ENCODE measurements around the gene GTPBP3.
A peak's percentile ranks its signal among the peaks of the same experiment; 100 is the strongest.
"Not testable (repeated sequence)": the region's sequence is repeated elsewhere in the genome, so short reads cannot be mapped to it uniquely, and the experiment has no call there.

Gene GTPBP3, protein sequence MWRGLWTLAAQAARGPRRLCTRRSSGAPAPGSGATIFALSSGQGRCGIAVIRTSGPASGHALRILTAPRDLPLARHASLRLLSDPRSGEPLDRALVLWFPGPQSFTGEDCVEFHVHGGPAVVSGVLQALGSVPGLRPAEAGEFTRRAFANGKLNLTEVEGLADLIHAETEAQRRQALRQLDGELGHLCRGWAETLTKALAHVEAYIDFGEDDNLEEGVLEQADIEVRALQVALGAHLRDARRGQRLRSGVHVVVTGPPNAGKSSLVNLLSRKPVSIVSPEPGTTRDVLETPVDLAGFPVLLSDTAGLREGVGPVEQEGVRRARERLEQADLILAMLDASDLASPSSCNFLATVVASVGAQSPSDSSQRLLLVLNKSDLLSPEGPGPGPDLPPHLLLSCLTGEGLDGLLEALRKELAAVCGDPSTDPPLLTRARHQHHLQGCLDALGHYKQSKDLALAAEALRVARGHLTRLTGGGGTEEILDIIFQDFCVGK

DNA sequence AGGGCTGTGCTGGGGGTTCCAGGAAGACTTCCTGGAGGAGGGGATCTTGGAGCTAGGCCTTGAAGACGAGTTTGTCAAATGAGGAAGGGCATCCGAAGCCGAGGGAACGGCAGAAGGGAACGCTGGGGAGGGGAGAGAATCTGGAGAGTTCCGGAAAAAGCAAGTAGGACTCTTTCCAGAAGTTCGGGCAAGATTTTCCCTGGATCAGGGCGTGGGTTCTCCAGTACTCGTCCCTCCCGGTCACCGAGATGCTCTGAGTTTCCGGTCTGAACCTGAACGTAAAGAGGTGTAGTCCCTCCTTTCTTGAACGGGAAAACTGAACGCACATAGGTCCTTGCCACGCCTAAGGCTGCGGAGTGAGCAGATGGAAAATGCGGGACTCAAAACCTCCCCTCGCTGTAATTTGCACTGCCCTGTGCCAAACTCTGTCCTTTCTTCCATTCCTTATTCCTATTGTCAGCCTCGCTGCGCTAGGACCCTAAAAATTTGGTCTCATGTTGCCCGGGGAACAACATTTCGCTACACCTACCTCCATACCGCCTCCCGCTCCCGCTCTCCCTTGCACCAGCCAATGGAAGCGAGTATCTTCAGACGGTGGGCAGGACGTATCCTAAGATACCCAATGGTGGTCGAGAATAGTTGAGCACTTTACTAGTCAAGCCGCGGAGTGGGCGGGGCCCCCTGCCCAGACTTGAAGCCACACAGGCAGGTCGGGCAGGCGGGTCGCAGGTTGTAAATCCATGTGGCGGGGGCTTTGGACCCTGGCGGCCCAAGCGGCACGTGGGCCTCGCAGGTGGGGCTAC is at the start of gene GTPBP3:
TSS of gene GTPBP3 (plus strand) at position 682 of the 803 bp plus-strand sequence. CDS start at position 741, 59 bp downstream.
- DNase-seq = peak; percentile 97

DNA sequence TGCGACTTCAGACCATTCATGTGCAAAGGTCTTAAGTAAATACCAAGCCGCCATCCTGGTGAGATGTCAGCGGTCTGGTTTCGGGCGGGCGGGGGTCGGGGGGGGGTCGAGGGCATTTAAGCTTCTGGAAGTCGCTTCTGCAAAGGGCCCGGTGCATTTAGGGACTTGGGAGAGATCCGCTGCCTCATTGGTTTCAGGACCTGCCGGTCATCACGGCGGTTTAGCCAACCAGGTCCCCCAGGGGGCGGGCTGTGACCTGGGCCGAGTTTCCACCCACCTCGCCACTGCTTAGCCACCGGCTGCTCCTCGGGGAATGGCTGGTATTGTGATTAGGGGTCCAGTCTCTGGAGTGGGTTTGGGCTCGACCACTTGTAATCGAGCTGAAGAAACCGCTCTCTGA is 47.9 kb upstream of the GTPBP3 start:
- DNase-seq = peak; percentile 73

DNA sequence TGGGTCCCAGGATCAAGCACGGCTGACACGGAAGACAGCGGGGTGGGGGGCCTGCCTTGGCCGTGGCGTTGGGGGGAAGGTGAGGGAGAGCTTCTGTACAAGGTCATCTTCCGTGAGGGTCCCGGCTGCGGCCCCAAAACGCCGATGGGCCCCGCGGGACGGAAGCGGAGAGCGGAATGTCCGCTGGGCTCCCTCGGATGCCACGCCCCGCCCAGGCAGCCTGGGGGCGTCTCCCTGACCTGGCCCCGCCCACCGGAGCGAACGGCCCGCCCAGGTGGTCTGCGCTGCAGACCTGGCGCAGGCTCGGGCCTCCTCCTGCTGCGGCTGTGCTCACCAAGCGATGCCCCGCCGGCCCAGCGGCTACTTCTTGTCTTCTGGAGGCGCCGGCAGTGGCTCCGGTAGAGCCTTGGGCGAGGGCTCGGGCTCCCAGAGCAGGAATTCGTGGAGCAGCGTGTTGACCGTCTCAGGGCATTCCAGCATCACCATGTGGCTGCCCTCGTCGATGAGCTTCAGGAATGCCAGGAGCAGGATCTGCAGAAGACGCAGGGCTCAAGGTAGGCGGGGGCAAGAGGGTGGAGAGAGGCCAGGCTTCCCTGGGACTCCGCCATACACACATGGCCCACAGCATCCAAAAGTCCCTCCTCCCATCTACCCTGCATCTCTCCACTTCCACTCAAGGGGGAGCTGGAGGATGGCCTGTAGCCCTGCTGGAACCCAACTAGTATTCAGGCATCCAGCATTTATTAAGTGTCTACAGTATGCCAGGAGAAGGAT is 44.9 kb upstream of the GTPBP3 start:
- peak; percentile 82 for DNase-seq

DNA sequence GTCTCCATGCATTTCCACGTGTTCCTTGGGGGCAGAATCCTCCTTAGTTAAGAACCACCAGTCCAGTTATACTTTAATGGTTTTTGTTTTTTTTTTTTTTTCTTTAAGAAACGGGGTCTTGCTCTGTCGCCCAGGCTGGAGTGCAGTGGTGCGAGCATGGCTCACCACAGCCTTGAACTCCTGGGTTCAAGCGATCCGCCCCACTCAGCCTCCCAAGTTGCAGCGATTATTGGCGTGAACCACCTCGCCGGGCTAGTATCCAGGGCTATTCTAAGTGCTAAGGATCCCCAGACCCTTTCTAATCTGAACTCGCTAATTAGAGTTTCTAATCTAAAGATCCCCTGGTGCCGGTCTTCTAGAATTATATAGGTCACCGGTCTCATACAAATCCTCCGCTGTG is 43.7 kb upstream of the GTPBP3 start:
- no peak for DNase-seq

DNA sequence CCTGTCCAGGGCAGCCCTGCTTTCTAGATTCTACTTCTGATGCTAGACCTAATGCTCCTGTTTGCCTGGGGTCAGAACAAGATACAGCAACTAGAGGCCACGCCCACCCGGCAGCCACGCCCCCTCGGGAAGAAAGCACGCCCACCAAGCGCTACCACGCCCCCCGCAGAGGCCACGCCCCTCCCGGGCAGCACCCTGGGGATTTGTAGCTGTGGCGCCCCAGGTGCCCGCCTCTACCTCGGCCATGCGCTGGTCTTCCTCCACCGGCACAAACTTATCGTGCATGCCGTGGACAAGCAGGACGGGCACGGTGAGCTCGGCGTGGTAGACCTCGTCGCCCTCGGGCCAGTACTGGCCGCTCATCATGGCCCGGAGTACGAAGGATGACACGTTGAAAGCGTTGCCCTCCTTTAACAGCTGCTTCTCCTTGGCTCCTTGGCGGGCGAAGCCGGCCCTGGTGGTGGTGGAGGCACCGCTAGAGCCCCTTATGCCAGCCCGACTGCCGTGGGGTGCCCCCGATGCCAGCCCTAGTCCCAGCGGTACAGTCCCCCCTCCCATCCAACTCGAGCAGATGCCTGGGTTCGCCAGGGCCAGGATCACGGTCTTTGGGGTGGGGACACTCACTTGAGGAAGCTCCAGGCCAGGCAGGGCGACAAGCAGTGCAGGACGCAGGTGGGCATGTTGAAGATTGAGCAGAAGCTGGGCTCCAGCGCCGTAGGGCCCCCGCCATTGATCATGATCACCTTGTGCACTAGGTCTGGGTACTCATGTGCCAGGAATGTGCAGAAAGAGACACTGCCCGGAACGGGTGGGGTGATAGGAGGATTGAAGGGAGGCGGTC is 43.1 kb upstream of the GTPBP3 start:
- DNase-seq = no peak

DNA sequence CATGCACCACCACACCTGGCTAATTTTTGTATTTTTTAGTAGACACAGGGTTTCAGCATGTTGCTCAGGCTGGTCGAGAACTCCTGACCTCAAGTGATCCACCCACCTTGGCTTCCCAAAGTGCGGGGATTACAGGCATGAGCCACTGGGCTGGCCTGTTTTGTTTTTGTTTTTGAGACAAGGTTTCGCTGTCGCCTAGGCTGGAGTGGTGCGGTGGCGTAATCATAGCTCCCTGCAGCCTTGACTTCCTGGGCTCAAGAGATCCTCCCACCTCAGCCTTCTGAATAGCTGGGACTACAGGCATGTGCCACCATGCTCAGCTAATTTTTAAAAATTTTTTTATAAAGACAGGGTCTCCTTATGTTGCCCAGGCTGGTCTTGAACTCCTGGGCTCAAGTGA is 41.8 kb upstream of the GTPBP3 start:
- not testable (repeated sequence) for DNase-seq

DNA sequence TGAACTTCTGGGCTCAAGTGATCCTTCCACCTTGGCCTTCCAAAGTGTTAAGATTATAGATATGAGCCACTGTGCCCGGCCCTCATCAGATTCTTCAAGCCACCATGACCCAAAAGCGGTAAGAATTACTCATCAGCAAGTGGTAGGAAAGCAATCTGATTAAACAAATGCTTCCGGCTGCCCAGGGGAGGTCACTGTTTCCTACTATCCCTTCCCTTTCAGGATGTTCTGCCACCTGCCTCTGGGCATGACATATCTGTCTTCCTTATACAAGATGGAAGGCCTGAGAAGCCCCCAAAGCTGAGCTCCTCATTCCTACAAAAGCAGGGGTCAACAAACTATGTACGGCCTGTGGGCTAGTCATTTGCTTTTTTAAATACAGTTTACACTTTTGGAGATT is 41.1 kb upstream of the GTPBP3 start:
- DNase-seq = no peak

DNA sequence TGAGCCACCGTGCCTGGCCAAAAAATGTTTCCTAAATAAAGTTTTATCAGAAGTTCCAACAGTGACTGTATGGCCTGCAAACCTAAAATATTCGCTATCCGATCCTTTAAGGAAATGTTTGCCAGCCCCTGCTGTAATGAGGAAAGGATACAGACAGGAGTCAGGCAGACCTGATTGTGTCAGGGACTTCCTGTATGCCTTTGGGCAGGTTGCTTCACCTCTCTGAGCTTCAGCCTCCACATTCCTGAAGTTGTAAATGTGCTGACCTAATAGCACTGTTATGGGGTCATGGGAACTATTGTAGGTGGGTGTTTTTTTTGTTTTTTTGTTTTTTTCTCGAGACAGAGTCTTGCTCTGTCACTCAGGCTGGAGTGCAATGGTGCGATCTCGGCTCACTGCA is 40.4 kb upstream of the GTPBP3 start:
- DNase-seq = no peak

DNA sequence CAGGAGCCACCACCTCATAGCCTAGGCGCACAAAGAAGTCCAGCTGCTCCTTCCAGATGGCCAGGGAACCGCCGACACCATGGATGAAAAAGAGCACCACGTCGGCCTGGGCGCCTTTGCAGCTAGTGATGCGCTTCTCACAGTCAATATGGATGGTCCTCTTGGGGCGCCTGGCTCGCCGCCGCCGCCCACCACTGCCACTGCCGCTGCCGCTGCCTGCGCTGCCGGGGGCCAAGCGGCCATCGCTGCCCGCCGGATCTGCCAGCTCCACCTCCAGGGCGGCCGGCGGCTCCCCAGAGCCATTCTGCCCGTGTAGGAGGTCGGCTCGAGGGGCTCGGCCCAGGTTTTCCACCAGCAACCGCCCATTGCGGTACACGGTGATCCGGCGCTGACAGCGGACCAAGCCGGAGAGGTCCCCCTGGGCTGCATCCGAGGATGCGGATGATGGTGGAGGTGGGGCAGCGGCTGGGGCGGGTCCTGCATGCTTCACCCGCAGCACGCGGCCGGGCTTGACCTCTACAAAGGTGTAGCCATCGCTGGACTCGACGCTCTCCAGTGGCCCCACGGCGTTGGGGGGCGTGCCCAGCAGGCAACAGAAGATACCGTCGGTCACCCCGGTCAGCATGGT is 36.2 kb upstream of the GTPBP3 start:
- no peak for DNase-seq

DNA sequence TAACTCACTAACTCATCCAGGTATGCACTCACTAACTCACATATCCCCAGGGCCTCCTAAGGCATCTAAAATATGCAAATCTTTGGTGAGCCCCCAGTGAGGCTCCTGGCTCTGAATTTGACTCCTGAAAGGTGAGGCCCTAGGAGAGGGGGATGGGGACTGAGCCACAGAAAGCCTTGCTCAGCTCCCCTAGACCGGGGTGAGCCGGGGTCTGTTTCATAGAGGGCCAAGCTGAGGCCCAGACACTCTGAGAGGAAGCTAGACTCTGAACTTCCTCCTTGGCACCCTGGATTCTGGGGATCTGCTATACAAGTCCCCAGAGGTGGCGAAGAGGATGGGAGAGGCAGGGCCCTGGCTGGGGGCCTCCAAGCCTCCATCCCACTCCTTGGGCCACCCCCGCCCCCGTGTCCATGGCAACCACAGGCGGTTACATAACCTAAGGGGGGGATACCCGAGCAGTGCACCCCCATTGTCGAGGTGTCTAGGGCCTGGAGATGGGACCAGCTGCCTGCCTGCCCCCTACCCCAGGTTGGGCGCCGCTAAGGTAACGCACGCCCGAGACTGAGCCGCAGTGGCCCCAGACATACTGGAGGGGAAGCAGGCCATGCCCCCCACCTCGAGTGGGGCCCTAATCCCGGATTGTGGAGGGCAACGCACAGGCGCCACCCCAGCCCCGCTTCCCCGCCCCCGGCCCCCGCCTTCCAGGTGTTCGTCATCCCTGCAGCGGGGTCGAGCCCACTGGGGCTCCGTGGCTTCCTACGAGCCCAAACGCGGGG is 34.8 kb upstream of the GTPBP3 start:
- DNase-seq = no peak

DNA sequence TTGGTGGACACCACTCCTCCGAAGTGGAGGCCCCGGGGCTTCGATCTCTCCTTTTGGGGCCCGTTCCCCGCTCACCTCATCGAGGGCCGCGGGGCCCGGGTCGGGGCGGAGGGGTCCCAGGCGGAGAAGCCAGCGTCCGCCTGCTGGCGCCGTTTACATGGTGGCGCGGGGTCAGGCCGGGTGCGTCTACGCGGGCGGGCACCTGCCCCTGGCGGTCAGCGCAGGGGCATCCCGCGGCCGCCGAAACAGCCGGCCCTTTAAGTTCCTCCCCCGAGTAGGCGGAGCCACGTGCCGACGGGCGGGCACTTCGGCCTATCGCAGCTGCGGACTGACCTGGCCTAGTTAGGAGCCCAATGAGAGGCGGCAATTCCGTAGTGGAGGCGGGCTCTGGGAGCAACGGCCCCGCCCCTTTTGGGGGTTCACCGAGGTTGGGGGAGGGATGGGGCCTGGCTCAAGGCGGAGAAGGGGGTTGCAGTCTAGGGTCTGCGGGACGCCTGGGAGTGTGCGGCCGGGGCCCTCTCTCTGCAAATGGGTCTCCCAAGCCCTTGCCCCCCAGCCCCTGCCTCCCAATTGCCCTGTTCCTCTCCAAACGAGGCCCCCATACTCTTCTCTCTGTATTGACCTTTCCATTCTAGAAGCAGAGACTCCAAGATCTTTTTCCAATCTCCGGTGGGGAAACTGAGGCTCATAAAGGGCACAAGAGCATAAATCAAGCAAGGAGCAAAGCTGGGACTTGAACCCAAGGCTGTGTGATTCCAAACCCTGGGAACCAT is 34.0 kb upstream of the GTPBP3 start, which contains the start of gene ABHD8:
TSS of gene ABHD8 (minus strand) at position 259 of the 773 bp plus-strand sequence. CDS start 1,809 bp downstream, outside the sequence.
- DNase-seq = peak; percentile 97

DNA sequence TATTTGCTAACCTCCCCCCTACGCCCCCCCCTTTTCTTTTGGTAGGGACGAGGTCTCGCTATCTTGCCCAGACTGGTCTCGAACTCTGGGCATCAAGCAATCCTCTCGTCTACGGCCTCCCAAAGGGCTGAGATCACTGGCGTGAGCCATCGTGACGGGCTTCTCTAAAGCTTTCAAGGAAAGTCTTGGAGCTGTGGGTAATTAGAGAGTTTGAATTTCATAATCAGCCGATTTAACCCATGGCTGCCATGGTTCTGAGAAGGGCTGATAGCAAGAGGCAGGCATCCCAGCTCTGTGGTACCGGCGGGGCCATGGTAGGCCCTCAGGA is 33.4 kb upstream of the GTPBP3 start:
- DNase-seq = no peak

DNA sequence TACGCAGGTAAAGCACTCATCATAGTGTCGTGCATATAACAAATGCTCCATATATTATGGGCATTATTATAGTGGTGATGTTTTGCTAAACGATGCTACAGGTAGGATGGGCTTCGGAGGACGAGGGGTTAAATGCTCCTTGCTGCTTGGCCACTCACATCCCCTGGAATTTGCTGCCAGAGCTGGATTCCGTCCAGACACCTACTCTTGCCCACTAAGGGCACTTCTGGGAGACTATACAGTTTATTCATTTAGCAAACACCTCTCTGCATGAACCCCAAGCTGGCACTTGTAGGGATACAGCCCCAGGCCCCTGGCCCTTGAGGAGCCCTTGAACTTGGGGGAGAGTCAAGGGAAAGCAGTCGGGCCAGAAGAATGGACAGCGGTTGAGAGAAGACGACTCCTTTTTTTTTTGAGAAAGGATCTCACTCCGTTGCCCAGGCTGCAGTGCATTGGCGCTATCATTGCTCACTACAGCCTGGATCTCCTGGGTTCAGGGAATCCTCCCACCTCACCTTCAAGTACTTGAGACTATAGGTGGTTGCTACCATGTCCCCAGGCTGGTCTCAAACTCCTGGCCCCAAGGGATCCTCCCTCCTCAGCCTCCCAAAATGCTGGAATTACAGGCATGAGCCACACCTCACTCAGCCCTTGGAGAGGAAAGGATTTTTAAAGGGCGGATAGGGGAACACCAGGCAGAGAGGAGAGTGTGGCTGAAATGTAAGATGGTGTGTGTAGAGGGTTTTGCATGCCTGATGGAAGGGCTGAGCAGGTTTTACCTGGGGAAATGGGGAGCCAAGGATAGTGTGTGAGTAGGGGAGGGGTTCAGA is 32.8 kb upstream of the GTPBP3 start:
- no peak for DNase-seq

DNA sequence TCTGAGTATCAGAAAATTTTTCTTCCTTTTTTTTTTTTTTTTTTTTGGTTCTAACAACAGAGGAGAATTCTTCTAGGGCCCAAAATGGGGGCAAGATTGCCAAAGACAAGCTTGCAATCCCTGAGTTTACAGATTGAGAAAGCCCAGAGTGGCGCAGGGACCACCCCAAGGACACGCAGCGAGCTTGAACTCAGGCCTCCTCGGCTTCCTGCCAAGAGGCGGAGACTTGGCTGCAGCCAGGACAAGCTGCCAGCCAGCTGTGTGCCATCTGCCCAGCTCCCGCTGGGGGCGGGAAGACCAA is 32.2 kb upstream of the GTPBP3 start:
- no peak for DNase-seq

DNA sequence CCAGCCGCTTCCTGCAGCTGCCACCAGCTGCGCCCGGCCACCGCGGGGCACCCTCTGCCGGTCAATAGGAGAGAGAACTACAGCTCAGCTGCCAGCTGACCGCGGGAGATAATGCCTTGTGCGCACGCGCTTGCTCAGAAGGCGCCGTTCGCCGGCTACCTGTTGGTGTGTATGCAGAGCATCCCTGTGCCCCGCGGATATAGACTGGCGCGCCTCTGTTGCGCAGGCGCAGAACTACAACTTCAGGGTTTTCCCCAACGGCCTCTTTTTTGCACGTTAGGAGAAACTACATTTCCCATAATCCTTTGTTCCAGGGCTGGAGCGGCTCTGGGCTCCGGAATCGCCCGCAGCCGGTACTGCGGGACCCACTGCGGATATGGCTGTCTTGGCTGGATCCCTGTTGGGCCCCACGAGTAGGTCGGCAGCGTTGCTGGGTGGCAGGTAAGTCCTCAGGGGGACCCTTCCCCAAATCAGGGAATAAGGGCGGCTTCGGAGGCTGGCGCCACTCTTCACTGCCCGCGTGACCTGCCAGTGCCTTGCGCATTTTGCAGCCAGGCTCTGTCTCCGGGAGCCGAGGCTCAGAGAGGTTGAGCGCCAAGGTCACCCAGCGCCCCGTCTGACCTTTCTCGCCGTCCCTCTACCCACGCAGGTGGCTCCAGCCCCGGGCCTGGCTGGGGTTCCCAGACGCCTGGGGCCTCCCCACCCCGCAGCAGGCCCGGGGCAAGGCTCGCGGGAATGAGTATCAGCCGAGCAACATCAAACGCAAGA is 31.7 kb upstream of the GTPBP3 start, which contains the start of gene MRPL34:
TSS of gene MRPL34 (plus strand) at position 356 of the 768 bp plus-strand sequence. CDS start at position 377, 21 bp downstream.
- DNase-seq = peak; percentile 97

DNA sequence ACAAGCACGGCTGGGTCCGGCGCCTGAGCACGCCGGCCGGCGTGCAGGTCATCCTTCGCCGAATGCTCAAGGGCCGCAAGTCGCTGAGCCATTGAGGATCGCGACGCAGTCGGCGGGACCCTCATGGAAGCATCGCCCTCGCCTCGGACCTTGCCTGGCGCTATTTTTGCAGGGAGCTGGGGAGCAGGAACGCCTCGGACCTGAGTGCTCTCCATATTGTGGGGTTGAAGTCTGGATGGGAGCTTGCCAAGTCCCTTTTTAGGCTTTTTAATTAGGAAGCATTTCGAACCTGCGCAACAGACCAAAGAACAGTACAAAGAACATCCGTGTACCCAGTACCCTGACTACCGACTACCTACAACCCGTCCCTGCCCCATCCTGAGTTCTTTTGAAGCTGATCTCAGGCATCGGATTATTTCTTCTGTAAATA is 31.1 kb upstream of the GTPBP3 start:
- no peak for DNase-seq

DNA sequence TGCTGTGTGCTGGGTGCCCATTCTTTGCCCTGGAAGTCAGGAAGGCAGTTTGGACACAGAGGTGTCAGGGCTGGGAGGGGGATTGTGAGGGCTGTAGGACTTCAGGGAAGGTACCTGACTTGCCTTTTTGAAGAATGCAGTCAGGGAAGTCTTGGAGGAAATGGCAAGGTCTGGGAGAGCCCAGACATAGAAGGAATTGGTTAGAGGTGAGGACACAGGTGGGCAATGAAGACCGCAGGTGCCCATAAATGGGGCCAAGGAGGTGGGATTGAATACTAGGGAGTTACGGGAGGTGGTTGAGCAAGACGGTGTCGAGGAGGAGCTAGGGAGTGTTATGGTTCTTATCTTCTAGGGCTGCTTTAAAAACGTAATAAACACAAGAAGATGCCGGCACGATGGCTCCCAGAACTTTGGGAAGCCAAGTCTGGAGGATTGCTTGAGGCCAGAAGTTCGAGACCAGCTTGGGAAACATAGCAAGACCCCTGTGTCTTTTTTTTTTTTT is 29.4 kb upstream of the GTPBP3 start:
- DNase-seq = no peak

Measured in left hindlimb (tissue), 1 donor.